H1 (cell line): ENCODE results near the gene NIN. TPM values are rescaled to one million over a fixed set of nuclear protein-coding genes. Genes with fewer than 3 reads are reported as not detected.

Experiments used
- CTCF ChIA-PET: fragments of 300-600 bp; sonication (Branson Sonifier 250); formaldehyde crosslinking; loops from one replicate; lab custom pipeline; 2021; ENCODE audit not compliant: partially characterized antibody; lab: Charles Lee
- POLR2A ChIA-PET: fragments of 300-600 bp; sonication (Branson Sonifier 250); formaldehyde crosslinking; loops from one replicate; lab custom pipeline; 2021; ENCODE audit warnings: inconsistent platforms; ENCODE audit not compliant: partially characterized antibody; lab: Charles Lee
- DNase-seq, 2 experiments: peaks; one replicate each; pipeline versions ENCODE4 v3.0.0 to v3.0.0-alpha.2; 2010 to 2022; ENCODE audit warnings: low spot score in 2 of 2, low read depth in 1 of 2, mixed read lengths in 1 of 2
- FAIRE-seq: peaks from 2 replicates; lab custom pipeline; 2011; peaks lifted over from hg19 to GRCh38; lab: Jason Lieb, UNC
- H2AFZ ChIP-seq: 2 replicates; pipeline ENCODE4 v1.8.1; 2012; ENCODE audit warnings: low read length, inconsistent platforms
- H2AK5ac ChIP-seq: 2 replicates; pipeline ENCODE4 v1.6.1; 2013; ENCODE audit warnings: low read depth, low read length
- H2BK120ac ChIP-seq: replicated peaks from 2 replicates; pipeline ENCODE3; 2013; ENCODE audit warnings: low read depth, low read length, inconsistent platforms
- H2BK12ac ChIP-seq: 2 replicates; pipeline ENCODE4 v1.6.1; 2013; ENCODE audit warnings: low read depth, low read length
- H2BK15ac ChIP-seq: 2 replicates; pipeline ENCODE4 v1.6.1; 2013; ENCODE audit warnings: low read length
- H2BK20ac ChIP-seq: 2 replicates; pipeline ENCODE4 v1.6.1; 2013; ENCODE audit warnings: low read length
- H2BK5ac ChIP-seq: 2 replicates; pipeline ENCODE4 v1.6.1; 2013; ENCODE audit warnings: low read depth, low read length
- H3K14ac ChIP-seq: 2 replicates; pipeline ENCODE4 v1.6.1; 2013; ENCODE audit warnings: inconsistent platforms; ENCODE audit not compliant: insufficient read length
- H3K18ac ChIP-seq: 2 replicates; pipeline ENCODE4 v1.6.1; 2013; ENCODE audit warnings: low read length; ENCODE audit errors: extremely low read depth
- H3K23ac ChIP-seq: 2 replicates; pipeline ENCODE4 v1.6.1; 2013; ENCODE audit warnings: inconsistent platforms; ENCODE audit not compliant: insufficient read length
- H3K23me2 ChIP-seq: 2 replicates; pipeline ENCODE4 v1.6.1; 2013; ENCODE audit warnings: low read depth, low read length
- H3K27ac ChIP-seq: 2 replicates; pipeline ENCODE4 v1.6.1; 2011; ENCODE audit warnings: low read depth, low read length, inconsistent platforms
- H3K27me3 ChIP-seq, 4 experiments: replicated peaks in 1 of 4; 1 replicate in 1 of 4; 2 replicates in 3 of 4; pipeline versions ENCODE4 v1.6.1 to v1.8.1; 2011 to 2013; ENCODE audit warnings: low read length in 3 of 4, mild to moderate bottlenecking in 3 of 4, inconsistent platforms in 2 of 4, mixed read lengths in 2 of 4, moderate library complexity in 1 of 4; ENCODE audit not compliant: control insufficient read depth in 3 of 4, insufficient read depth in 3 of 4; ENCODE audit errors: extremely low read depth in 1 of 4
- H3K36me3 ChIP-seq, 4 experiments: 2 replicates each; pipeline versions ENCODE4 v1.6.1 to v1.8.1; 2011 to 2013; ENCODE audit warnings: mild to moderate bottlenecking in 4 of 4, low read length in 3 of 4, moderate library complexity in 2 of 4, control low read depth in 1 of 4, inconsistent platforms in 1 of 4; ENCODE audit not compliant: insufficient read depth in 4 of 4, control insufficient read depth in 2 of 4
- H3K4ac ChIP-seq: replicated peaks from 2 replicates; pipeline ENCODE3; 2013; ENCODE audit warnings: low read length, low read depth, mixed read lengths, inconsistent platforms; ENCODE audit not compliant: insufficient read length
- H3K4me1 ChIP-seq, 4 experiments: replicated peaks in 1 of 4; 1 replicate in 1 of 4; 2 replicates in 3 of 4; pipeline versions ENCODE4 v1.6.1 to v1.8.1; 2011 to 2013; ENCODE audit warnings: low read length in 3 of 4, inconsistent platforms in 2 of 4, mixed read lengths in 1 of 4; ENCODE audit not compliant: insufficient read depth in 4 of 4, control insufficient read depth in 3 of 4
- H3K4me2 ChIP-seq, 2 experiments: 2 replicates each; pipeline versions ENCODE4 v1.6.1 to v1.8.1; 2011 to 2013; ENCODE audit warnings: low read depth in 2 of 2, low read length in 2 of 2, control low read depth in 1 of 2, inconsistent platforms in 1 of 2, mild to moderate bottlenecking in 1 of 2; ENCODE audit not compliant: insufficient read depth in 1 of 2
- H3K4me3 ChIP-seq, 4 experiments: fragments of 200-600, 300-600 bp in 1 of 4; sonication (generic), shearing (Covaris generic), sonication (Bioruptor Twin) in 1 of 4; 2 replicates each; pipeline versions ENCODE4 v1.5.1 to v1.8.1; 2011 to 2016; ENCODE audit warnings: low read length in 4 of 4, low read depth in 3 of 4, control low read depth in 2 of 4, inconsistent platforms in 2 of 4, mild to moderate bottlenecking in 2 of 4, mixed read lengths in 1 of 4, moderate library complexity in 1 of 4; ENCODE audit not compliant: insufficient read depth in 2 of 4; ENCODE audit errors: extremely low read depth in 1 of 4
- H3K56ac ChIP-seq: replicated peaks from 2 replicates; pipeline ENCODE3; 2013; ENCODE audit warnings: low read depth, mild to moderate bottlenecking, mixed read lengths, low read length, inconsistent platforms; ENCODE audit not compliant: insufficient read length
- H3K79me1 ChIP-seq: 2 replicates; pipeline ENCODE4 v1.6.1; 2013; ENCODE audit warnings: low read depth, low read length, control low read depth
- H3K79me2 ChIP-seq, 2 experiments: 2 replicates each; pipeline versions ENCODE4 v1.6.1 to v1.8.1; 2012 to 2013; ENCODE audit warnings: low read length in 2 of 2, mild to moderate bottlenecking in 2 of 2, inconsistent platforms in 1 of 2; ENCODE audit not compliant: insufficient read depth in 2 of 2, control insufficient read depth in 1 of 2
- H3K9ac ChIP-seq, 4 experiments: replicated peaks in 1 of 4; 1 replicate in 1 of 4; 2 replicates in 3 of 4; pipeline versions ENCODE4 v1.6.1 to v1.8.1; 2011 to 2013; ENCODE audit warnings: low read depth in 3 of 4, low read length in 3 of 4, control low read depth in 2 of 4, mild to moderate bottlenecking in 2 of 4, moderate library complexity in 2 of 4, inconsistent platforms in 1 of 4; ENCODE audit errors: extremely low read depth in 1 of 4
- H3K9me3 ChIP-seq, 2 experiments: 2 replicates each; pipeline versions ENCODE4 v1.6.1 to v1.8.1; 2012 to 2013; ENCODE audit warnings: mild to moderate bottlenecking in 2 of 2, moderate library complexity in 2 of 2, control low read depth in 1 of 2, inconsistent platforms in 1 of 2, low read depth in 1 of 2, low read length in 1 of 2, mixed read lengths in 1 of 2; ENCODE audit not compliant: insufficient read depth in 2 of 2
- H4K20me1 ChIP-seq, 2 experiments: replicated peaks in 1 of 2; 2 replicates each; pipeline versions ENCODE3 to v1.8.1; 2011 to 2013; ENCODE audit warnings: inconsistent platforms in 2 of 2, low read length in 2 of 2, mild to moderate bottlenecking in 1 of 2; ENCODE audit not compliant: insufficient read depth in 2 of 2, control insufficient read depth in 1 of 2
- H4K5ac ChIP-seq: 2 replicates; pipeline ENCODE4 v1.6.1; 2013; ENCODE audit warnings: low read length, low read depth, mixed read lengths, inconsistent platforms; ENCODE audit not compliant: insufficient read length
- H4K8ac ChIP-seq: 2 replicates; pipeline ENCODE4 v1.8.0; 2013; ENCODE audit warnings: mild to moderate bottlenecking, moderate library complexity, low read length, inconsistent platforms; ENCODE audit not compliant: insufficient read depth; ENCODE audit errors: extremely low read depth
- H4K91ac ChIP-seq: replicated peaks from 2 replicates; pipeline ENCODE3; 2013; ENCODE audit warnings: low read length, mixed read lengths, inconsistent platforms; ENCODE audit not compliant: insufficient read length
- ATF3 ChIP-seq: IDR thresholded peaks from 2 replicates; pipeline ENCODE4 v1.6.1; 2011; ENCODE audit warnings: low read depth, mild to moderate bottlenecking, low read length; ENCODE audit not compliant: insufficient read depth
- HDAC6 ChIP-seq: IDR thresholded peaks from one replicate; pipeline ENCODE4 v1.7.1; 2012; ENCODE audit warnings: low read depth, mild to moderate bottlenecking, inconsistent platforms, low read length, moderate library complexity
- KDM5A ChIP-seq: fragments of 200-600 bp; IDR thresholded peaks from 2 replicates; pipeline ENCODE4 v1.7.1; 2012; ENCODE audit warnings: mild to moderate bottlenecking, low read length, inconsistent platforms, mixed read lengths
- SAP30 ChIP-seq: fragments of 300-600 bp; sonication (generic); IDR thresholded peaks from 2 replicates; pipeline ENCODE4 v1.7.1; 2012; ENCODE audit warnings: low read length, moderate library complexity, mild to moderate bottlenecking, inconsistent platforms; ENCODE audit not compliant: insufficient read depth, insufficient replicate concordance
- TEAD4 ChIP-seq: IDR thresholded peaks from 2 replicates; pipeline ENCODE4 v1.6.1; 2012; ENCODE audit warnings: low read depth, low read length, inconsistent platforms, mixed read lengths
- WGBS, 2 experiments: shearing (Covaris generic) in 1 of 2; methylation state at CpG; one replicate each; pipeline versions ENCODE4 v1.1.6 to v1.1.7; 2013 to 2015; ENCODE audit warnings: low lambda C conversion rate in 2 of 2, mixed read lengths in 2 of 2, inconsistent platforms in 1 of 2, low coverage in 1 of 2, missing lambda C conversion rate in 1 of 2; ENCODE audit not compliant: insufficient replicate concordance in 2 of 2, insufficient coverage in 1 of 2, insufficient read length in 1 of 2; ENCODE audit errors: extremely low coverage in 1 of 2, missing lambda C conversion rate in 1 of 2; 5-methylcytosine and 5-hydroxymethylcytosine counted together
- polyA plus RNA-seq, 7 experiments: library from polyadenylated mRNA; depleted of rRNA in 3 of 7; stranded (reverse) in 5 of 7; unstranded in 2 of 7; fragments of >200 nt in 5 of 7; fragments of 200-250 nt in 2 of 7; gene quantifications; 1 replicate in 5 of 7; 2 replicates in 1 of 7; 4 replicates in 1 of 7; pipeline versions ENCODE4 v1.2.1 to v1.2.3, GENCODE V29; 2011 to 2013; ENCODE audit warnings: missing spikeins in 2 of 7, mixed read lengths in 2 of 7
- total RNA-seq: library from RNA; stranded (reverse); fragmentation: NEBNext Ultra II Directional; extraction: Animal tissue kit (Norgen Biotek cat#: 25700); gene quantifications from 2 replicates; pipeline ENCODE4 v1.2.1, GENCODE V29; 2021
- TF ChIP-seq, protein P1 (sequence below): IDR thresholded peaks from 2 replicates; pipeline ENCODE4 v1.6.1; 2012; ENCODE audit warnings: inconsistent platforms

NIN gene
- total and polyA plus RNA-seq, 2 of the 8 experiments (the other 6 are each of a cell fraction or from before 2014, with no cell fraction given), result 3.2 to 21.3 TPM

DNA sequence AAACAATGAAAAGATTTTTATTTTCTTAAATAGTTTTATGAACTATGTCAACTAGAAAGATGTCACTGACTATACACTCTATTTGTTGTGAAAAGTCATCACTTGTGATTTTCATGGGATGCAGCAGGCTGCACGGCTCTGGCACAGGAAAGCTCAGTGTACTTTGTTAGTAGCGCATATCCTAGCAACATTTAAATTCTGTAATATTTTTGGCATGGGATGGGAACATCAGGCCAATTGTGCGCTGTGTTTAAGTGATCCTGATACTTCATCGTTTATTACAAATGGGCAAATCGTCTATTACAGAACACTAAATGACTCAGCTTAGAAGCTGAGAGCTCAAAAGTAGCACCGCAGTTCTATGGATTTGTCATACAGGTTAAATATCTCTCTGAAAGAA, 102.1 kb downstream of the NIN start:
- H2BK5ac ChIP-seq, result no peak overlapping the region
- peaks cover 4 to 37% (median 28%) of the 10 kb centered on the region in 4 experiments; a peak in 6 of 8 replicates for H3K36me3 ChIP-seq
- POLR2A ChIA-PET, result no interaction called here
- no peak overlapping the region for H3K4me3 ChIP-seq
- no peak overlapping the region for H3K14ac ChIP-seq
- no peak overlapping the region for H4K5ac ChIP-seq
- H3K79me2 ChIP-seq, result no peaks in the 10 kb centered on the region
- H3K27ac ChIP-seq, result no peak overlapping the region
- peaks cover 2 to 7% of the 10 kb centered on the region in 2 experiments; a peak in 2 of 4 replicates for H3K9me3 ChIP-seq
- H3K4me2 ChIP-seq, result no peak overlapping the region
- no peaks in the 10 kb centered on the region for H3K79me1 ChIP-seq
- H2BK15ac ChIP-seq, result no peak overlapping the region
- no peak overlapping the region for H2BK120ac ChIP-seq
- no peak for FAIRE-seq
- H3K23ac ChIP-seq, result no peak overlapping the region
- no peak for DNase-seq
- H2BK12ac ChIP-seq, result no peak overlapping the region
- no peaks in the 10 kb centered on the region for H3K23me2 ChIP-seq
- no peak overlapping the region for H2AFZ ChIP-seq
- TF ChIP-seq SAP30, result no peak
- no peak for TF ChIP-seq TEAD4
- TF ChIP-seq HDAC6, result no peak
- TF ChIP-seq ATF3, result no peak
- TF ChIP-seq, protein P1, sequence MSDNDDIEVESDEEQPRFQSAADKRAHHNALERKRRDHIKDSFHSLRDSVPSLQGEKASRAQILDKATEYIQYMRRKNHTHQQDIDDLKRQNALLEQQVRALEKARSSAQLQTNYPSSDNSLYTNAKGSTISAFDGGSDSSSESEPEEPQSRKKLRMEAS, result no peak
- no peak for TF ChIP-seq KDM5A
- no peaks in the 10 kb centered on the region for H3K27me3 ChIP-seq
- CTCF ChIA-PET, result interaction anchor here (1.0 to 1.8 kb wide), 7 partner anchors 15 to 130 kb away, joined by 3 to 6 read pairs (median 4); no protein-coding TSS in a partner anchor
- 79% methylated on average over 6 of the region's 6 CpGs; no CpG with 5 or more reads in 1 of the 2 experiments for WGBS, 2 experiments
- H3K4me1 ChIP-seq, result no peaks in the 10 kb centered on the region
- H4K91ac ChIP-seq, result no peak overlapping the region
- no peaks in the 10 kb centered on the region for H4K20me1 ChIP-seq
- H2AK5ac ChIP-seq, result no peak overlapping the region
- H3K9ac ChIP-seq, result no peak overlapping the region
- H2BK20ac ChIP-seq, result no peak overlapping the region
- H4K8ac ChIP-seq, result no peak overlapping the region
- no peak overlapping the region for H3K18ac ChIP-seq
- no peak overlapping the region for H3K56ac ChIP-seq
- no peak overlapping the region for H3K4ac ChIP-seq
